GM19035 (cell line): Measurements from ENCODE around the gene ACTN1.
"Not testable (repeated sequence)": the region's sequence is repeated elsewhere in the genome, so short reads cannot be mapped to it uniquely, and the experiment has no call there.

Source experiments
- ATAC-seq: cut with Tn5 transposase; IDR thresholded peaks from one replicate; pipeline ENCODE4 v1.9.1; 2021; ENCODE audit not compliant: unreplicated experiment

The ACTN1 gene

DNA sequence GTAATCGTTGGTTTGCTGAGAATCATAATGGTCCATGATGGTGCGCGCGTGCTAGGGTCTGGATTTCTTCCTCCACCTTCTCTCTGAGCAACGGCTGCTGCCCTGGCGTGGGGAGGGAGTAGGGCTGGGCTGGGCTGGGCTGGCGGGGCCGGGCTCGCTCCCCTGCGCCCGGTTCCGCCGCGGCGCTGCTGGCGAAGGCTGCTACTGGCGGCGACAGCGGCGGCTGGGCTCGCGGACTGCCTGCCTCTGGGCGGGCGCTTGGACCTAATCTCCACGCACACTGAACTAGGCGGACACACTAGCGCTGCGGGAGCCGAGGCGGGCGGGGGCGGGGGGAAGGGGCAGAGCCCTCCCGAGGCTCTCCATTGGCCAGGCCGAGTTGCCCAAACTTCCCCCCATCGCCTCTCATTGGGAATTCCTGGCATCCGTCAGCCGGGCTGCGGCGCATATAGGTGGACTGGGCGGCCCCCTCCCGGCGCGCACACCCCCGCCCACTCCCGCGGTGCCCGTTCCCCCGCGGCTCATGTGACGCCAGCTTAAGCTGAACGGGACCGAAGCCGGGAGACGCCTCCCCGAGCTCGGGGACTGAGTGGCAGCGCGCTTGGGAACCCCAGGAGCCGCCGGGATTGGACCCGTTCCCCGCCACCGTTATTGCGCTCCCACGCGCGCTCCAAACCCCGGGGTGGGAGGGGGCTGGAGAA, at the start of gene ACTN1:
TSS of gene ACTN1 (minus strand) at position 282 of the 701 bp plus-strand sequence. CDS start at position 36, 246 bp downstream.
- ATAC-seq, result no peak

- ATAC-seq, result no peak
Observed at GRCh38 chr14:69027242-69027913, 48.3 kb upstream of the ACTN1 start.

DNA sequence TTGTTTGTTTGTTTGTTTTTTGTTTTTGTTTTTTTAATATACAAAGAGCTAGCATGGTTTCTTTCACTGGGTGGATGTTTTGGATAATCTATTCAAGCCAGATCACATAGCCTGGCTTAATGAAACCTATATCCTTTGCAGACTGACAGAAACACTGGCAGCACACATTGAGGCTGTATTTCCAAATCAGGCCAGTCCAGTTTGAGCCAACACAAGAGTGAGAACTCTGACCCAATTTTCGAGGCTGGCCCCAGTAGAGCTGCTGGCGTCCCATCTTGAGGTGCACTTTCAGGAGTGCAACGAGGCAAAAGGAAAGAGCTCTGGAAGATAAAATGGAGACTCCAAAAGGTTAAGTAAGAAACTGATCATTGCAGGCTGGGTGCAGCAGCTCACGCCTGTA, 43.9 kb upstream of the ACTN1 start:
- ATAC-seq, result no peak

DNA sequence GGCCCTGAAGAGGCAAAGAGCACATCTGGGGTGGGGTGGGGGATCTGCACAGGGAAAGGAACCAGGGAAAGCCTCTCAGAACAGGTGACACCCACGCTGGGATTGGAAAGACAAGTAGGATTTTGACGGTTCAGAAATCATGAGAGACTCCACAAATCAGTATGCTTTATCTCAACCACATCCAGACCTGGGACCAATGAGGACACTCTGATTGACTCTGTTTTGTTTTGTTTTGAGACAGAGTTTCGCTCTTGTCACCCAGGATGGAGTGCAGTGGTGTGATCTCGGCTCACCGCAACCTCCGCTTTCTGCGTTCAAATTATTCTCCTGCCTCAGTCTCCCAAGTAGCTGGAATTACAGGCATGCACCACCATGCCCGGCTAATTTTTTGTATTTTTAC, 43.0 kb upstream of the ACTN1 start:
- ATAC-seq, result not testable (repeated sequence)

DNA sequence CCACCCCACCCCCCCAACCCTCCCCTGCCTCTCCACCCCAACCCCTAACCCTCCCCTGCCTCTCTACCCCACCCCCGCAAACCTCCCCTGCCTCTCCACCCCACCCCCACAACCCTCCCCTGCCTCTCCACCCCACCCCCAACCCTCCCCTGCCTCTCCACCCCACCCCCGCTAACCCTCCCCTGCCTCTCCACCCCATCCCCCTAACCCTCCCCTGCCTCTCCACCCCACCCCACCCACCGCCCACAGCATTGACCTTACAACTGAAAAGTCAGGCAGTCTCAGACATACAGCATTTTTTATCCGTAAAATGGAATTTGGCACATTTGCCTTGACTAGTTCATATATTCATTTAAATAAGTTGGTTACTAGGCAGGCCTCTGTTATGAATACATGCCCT, 38.6 kb upstream of the ACTN1 start:
- no peak for ATAC-seq

- ATAC-seq, result no peak
Observed at GRCh38 chr14:69014829-69015259, 35.7 kb upstream of the ACTN1 start.

DNA sequence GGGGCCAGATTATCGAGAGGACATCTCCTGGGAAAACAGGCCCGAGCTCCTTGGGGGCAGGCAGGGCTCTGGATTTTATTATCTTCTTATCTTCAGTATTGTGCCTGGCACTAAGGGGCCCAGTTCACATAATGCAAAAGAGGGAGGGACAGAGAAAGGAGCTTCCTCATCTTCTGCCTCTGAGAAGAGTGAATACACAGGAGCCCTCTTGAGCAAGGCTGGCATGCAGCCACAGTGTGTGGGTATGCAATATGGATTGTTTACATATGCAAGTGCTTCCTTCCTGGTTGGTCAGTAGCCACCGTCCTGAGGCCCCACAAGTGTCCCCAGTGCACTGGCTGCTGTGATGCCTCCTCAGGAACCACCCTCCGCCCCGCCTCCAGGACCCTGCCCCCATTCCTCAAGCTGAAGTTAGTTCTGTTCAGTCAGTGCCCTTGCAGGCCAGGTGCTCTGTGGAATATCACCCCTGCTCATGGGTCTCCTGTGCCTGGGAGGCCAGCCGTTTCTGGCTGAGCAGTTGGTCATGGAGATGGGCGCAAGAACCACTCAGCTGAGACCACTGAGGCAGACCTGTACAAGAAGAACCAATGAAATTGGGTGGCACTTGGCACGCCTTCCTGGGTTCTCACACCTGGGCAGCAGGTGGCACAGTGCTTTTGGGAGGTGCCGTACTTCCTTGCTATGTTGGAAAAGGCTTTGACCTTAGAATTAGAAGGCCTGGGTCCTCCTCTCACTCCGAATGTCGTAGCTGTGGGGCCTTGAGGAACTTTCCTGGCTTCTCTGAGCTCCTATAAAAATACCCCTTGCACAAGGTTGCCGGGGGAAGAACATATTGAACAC, 35.1 kb upstream of the ACTN1 start:
- ATAC-seq, result no peak

DNA sequence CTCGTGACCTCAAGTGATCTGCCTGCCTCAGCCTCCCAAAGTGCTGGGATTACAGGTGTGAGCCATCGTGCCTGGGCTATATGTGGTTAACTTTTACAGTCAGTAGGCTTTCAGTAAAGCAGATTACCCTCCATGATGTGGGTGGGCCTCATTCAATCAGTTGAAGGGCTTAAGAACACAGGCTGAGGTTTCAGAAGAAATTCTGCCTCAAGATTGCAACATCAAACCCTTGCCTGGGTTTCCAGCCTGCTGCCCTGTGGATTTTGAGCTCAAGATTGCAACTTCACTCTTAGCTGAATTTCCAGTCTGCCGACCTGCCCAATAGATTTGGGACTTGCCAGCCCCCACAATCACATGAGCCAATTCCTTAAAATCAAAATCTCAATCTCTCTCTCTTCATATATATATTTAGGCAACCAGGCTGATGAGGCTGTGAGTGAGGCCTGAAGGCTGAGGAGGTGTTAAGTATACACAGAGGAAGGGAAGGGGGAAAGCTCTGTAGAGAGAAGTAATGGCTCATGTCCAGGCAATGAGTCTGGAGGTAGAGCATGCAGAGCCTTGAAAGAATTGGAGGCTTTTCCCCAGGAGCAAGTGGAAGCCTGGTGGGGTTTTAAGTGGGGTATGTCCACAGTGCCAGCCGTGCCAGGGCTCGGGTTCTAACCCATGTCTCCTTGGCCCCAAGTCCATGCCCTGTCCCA, 33.3 kb upstream of the ACTN1 start:
- no peak for ATAC-seq

- ATAC-seq, result no peak
Observed at GRCh38 chr14:69010648-69011047, 31.5 kb upstream of the ACTN1 start.

DNA sequence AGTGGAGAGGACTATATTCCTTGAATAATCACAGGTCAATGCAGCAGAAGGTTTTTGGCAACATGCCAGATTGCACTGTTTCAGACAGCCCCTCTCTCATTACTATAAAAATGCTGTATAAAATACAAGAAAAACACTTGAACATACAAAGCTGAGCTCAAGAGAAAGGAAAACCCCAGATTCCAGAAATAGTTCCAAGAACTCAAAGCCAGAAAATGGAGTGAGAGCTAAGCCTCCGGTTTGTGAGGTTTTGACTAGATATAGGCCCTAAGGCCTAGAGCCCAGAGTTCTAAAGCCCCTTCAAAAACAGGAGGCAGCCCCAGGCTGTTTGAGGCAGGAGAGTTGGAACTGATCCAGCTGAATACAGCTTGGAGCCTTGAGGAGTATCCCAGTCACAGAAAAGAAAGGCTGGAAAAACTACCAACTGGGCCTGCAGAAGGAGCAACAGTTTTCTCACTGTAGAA, 29.4 kb upstream of the ACTN1 start:
- no peak for ATAC-seq

GRCh38 chr14:69006346-69006745, 27.2 kb upstream of the ACTN1 start:
- no peak for ATAC-seq

- no peak for ATAC-seq
Observed at GRCh38 chr14:69005432-69006148, 26.5 kb upstream of the ACTN1 start.

DNA sequence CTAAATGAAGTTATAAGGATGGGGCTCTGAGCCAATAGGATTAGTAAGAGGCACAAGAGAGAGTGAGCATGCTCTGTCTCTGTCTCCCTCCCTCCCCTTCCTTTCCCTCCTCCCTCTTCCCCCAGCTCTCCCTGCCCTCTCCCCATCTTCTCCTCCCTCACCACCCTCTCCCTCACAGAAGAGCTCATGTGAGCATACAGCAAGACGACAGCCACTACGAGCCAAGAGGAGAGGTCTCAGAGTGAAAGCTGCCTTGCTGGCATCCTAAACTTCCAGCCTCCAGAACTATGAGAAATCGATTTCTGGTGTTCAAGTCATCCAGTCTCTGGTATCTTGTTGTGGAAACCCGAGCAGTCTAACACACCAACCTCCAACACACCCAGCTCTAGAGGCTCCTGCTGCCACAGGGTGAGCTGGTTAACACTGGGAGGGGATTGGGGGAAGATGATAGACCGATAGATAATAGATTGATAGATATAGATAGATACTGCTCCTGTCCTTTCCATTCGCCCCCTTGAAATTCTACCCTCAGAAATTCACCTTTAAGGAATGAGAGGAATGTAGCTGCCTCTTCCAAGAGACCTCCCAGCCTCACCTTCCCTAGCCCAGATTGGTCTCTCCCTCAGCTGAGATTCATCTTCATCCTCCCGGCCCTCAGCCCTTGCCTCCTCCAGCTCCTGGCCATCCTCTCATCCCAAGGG, 25.8 kb upstream of the ACTN1 start:
- ATAC-seq, result no peak

- ATAC-seq, result no peak
Observed at GRCh38 chr14:69003626-69004025, 24.5 kb upstream of the ACTN1 start.

GRCh38 chr14:69002069-69002468, 23.0 kb upstream of the ACTN1 start:
- no peak for ATAC-seq

- ATAC-seq, result no peak
Observed at GRCh38 chr14:69001375-69001774, 22.3 kb upstream of the ACTN1 start.

DNA sequence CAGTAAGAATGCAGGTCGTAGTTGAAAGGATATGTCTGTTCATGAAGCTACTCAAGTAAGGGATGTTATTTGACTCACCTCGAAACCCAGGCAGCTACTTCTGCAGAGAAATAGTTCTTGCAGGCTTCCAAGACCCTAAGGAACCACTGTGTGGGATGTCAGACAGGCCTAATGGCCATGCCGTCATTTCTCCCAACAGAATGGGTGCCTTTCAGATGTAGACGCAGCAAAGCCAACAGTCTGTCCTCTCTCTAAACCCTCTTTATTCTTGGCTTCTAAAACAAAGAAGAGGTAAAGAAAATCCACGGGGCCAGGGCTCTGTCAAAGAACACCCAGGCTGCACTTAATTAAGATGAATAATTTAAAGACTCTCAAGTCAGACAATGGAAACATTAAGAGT, 19.0 kb upstream of the ACTN1 start:
- ATAC-seq, result no peak

DNA sequence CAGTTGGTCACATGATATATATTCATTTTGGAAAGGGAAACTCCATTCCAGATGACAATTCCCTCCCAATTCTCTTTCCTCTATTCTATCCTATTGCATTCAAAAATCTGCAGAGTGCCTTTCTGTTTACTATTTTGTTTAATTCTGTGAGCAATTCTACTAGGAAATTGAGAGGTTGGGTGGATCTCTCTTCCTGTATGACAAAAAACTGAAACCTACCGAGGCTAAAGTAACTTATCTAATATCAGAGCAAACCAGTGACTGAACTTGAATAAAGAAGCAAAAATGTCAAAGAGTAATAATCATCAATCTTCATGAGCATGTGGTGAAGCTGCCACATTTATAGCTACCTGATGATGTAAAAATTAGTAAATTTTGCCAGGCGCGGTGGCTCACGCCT, 16.6 kb upstream of the ACTN1 start:
- ATAC-seq, result no peak

- no peak for ATAC-seq
Observed at GRCh38 chr14:68994056-68994455, 15.0 kb upstream of the ACTN1 start.

- no peak for ATAC-seq
Observed at GRCh38 chr14:68987653-68988036, 8.5 kb upstream of the ACTN1 start.
